Mesothelial cell of epicardium (in vitro differentiated cells): ENCODE data around the gene DOK6. TPM values are rescaled to one million over a fixed set of nuclear protein-coding genes. Genes with fewer than 3 reads are reported as not detected.
"Not testable (repeated sequence)": the region's sequence is repeated elsewhere in the genome, so short reads cannot be mapped to it uniquely, and the experiment has no call there.

Experiments used
- DNase-seq, 2 experiments: peaks; one replicate each; pipeline ENCODE4 v3.0.0; 2021; ENCODE audit warnings: low spot score in 2 of 2; ENCODE audit not compliant: unreplicated experiment in 2 of 2
- H3K27ac Mint-ChIP-seq: 2 replicates; pipeline ENCODE4 v1.8.0; 2021; ENCODE audit warnings: mixed read lengths
- H3K27me3 Mint-ChIP-seq: 2 replicates; pipeline ENCODE4 v1.8.0; 2021; ENCODE audit warnings: low read depth, mixed read lengths
- H3K36me3 Mint-ChIP-seq: 2 replicates; pipeline ENCODE4 v1.8.0; 2021; ENCODE audit warnings: mixed read lengths
- H3K4me1 Mint-ChIP-seq: 2 replicates; pipeline ENCODE4 v1.8.0; 2021; ENCODE audit warnings: mixed read lengths
- H3K4me3 Mint-ChIP-seq: 2 replicates; pipeline ENCODE4 v1.8.0; 2021; ENCODE audit warnings: mild to moderate bottlenecking, moderate library complexity, mixed read lengths
- H3K9me3 Mint-ChIP-seq: 2 replicates; pipeline ENCODE4 v1.8.0; 2021; ENCODE audit warnings: mixed read lengths
- CTCF ChIP-seq: fragments of 200-600 bp; sonication (generic); IDR thresholded peaks from one replicate; pipeline ENCODE4 v1.5.0; 2021; ENCODE audit warnings: antibody characterized with exemption; ENCODE audit not compliant: unreplicated experiment
- total RNA-seq: library from RNA; stranded (reverse); gene quantifications from 3 replicates; pipeline ENCODE4 v1.2.1, GENCODE V29; 2021

DOK6 gene
- total RNA-seq, 1 donor from 2014 or later = 4.9 TPM

- Mint-ChIP-seq H3K9me3 (no peaks in the 10 kb centered on the region), H3K36me3 (no peaks in the 10 kb centered on the region), H3K27me3 (no peaks in the 10 kb centered on the region), H3K4me1 (peaks cover 3% of the 10 kb centered on the region), H3K4me3 (no peak overlapping the region), H3K27ac (no peak overlapping the region)
- TF ChIP-seq CTCF = no peak
- DNase-seq = no peak
These were observed 472.0 kb downstream of the DOK6 start for GRCh38 chr18:69872661-69873060.

- Mint-ChIP-seq H3K27ac (no peak overlapping the region), H3K4me3 (no peak overlapping the region), H3K36me3 (peaks cover 2% of the 10 kb centered on the region), H3K27me3 (no peaks in the 10 kb centered on the region), H3K4me1 (peaks cover 3% of the 10 kb centered on the region), H3K9me3 (peaks cover 6% of the 10 kb centered on the region)
- TF ChIP-seq CTCF = no peak
- DNase-seq = no peak
These were observed 473.4 kb downstream of the DOK6 start for GRCh38 chr18:69874058-69874457.

- H3K36me3 Mint-ChIP-seq = peaks cover 2% of the 10 kb centered on the region
- peaks cover 10% of the 10 kb centered on the region for H3K9me3 Mint-ChIP-seq
- no peaks in the 10 kb centered on the region for H3K27me3 Mint-ChIP-seq
- no peak overlapping the region for H3K27ac Mint-ChIP-seq
- DNase-seq = no peak
- H3K4me3 Mint-ChIP-seq = no peak overlapping the region
- no peak for TF ChIP-seq CTCF
- H3K4me1 Mint-ChIP-seq = no peaks in the 10 kb centered on the region
These were observed 475.8 kb downstream of the DOK6 start for GRCh38 chr18:69876490-69876889.

GRCh38 chr18:69878213-69878933, 477.7 kb downstream of the DOK6 start:
- no peak for DNase-seq
- Mint-ChIP-seq H3K4me1 (no peaks in the 10 kb centered on the region), H3K27ac (no peak overlapping the region), H3K9me3 (peaks cover 10% of the 10 kb centered on the region), H3K27me3 (no peaks in the 10 kb centered on the region), H3K36me3 (peaks cover 2% of the 10 kb centered on the region), H3K4me3 (no peak overlapping the region)
- TF ChIP-seq CTCF = no peak

- H3K36me3 Mint-ChIP-seq, H3K27ac Mint-ChIP-seq, H3K4me3 Mint-ChIP-seq: not testable (repeated sequence)
These were observed 478.4 kb downstream of the DOK6 start for GRCh38 chr18:69879051-69879450.

GRCh38 chr18:69880083-69880482, 479.4 kb downstream of the DOK6 start:
- H3K9me3 Mint-ChIP-seq = peaks cover 10% of the 10 kb centered on the region
- no peak for DNase-seq
- no peak overlapping the region for H3K27ac Mint-ChIP-seq
- H3K27me3 Mint-ChIP-seq = no peaks in the 10 kb centered on the region
- no peaks in the 10 kb centered on the region for H3K4me1 Mint-ChIP-seq
- no peak for TF ChIP-seq CTCF
- no peak overlapping the region for H3K4me3 Mint-ChIP-seq
- peaks cover 2% of the 10 kb centered on the region for H3K36me3 Mint-ChIP-seq

More at GRCh38 chr18:69879051-69879450, 478.4 kb downstream of the DOK6 start:
- H3K9me3 Mint-ChIP-seq = peaks cover 10% of the 10 kb centered on the region
- not testable (repeated sequence) for H3K4me1 Mint-ChIP-seq, DNase-seq, H3K27me3 Mint-ChIP-seq
